Activated effector memory CD4-positive, alpha-beta T cell treated with Interleukin-2 at 50 U/mL for 16 hours (primary cell): ENCODE measurements around the gene SRP54.
"Not testable (repeated sequence)": the region's sequence is repeated elsewhere in the genome, so short reads cannot be mapped to it uniquely, and the experiment has no call there.

Experiments used
- DNase-seq: peaks from one replicate; pipeline ENCODE4 v3.0.0-alpha.2; 2020

SRP54 gene

GRCh38 chr14:34982421-34983147 is at the start of gene SRP54:
Gene SRP54 (plus strand): TSS chr14:34982992. CDS start chr14:34996710, 13,718 bp downstream.
- DNase-seq = peak; percentile 99

GRCh38 chr14:34933301-34933700 is 49.5 kb upstream of the SRP54 start:
- DNase-seq = no peak

GRCh38 chr14:34935488-34935887 is 47.3 kb upstream of the SRP54 start:
- no peak for DNase-seq

DNA sequence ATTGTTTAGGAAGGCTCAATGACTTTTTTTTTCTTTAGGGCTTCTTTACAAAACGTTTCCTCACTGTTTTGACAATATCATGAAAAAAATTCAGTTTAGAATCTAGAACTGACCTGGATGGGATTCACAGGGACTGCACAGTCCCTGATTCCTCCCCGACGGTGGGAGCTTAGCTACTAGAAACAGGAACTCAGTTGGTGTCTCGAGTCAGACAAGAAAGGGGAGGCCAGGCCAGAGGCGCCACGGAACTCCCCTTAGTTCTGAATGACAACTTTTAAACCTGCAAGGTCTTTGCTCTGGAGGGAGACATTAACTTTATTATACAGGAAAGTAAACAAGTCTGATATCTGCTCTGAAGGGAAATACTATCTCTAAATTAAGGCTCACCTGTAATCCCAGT is 45.4 kb upstream of the SRP54 start:
- DNase-seq = no peak

GRCh38 chr14:34937876-34938275 is 44.9 kb upstream of the SRP54 start:
- no peak for DNase-seq

DNA sequence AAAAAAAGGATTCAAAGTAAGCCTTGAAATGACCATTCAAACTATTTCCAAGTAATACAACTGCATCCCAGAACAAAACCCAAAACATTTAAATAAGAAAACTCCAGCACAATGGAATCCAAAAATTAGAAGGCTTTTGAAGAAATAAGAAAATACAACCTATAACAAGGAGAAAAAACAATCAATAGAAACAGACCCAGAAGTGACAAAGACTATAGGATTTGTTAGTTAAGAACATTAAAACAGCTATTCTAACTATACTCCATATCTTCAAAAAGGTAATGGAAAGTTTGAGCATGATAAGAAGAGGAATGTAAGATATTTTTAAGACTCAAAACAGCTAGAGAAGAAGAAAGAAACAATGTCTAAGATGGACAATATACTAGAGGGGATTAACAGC is 39.3 kb upstream of the SRP54 start:
- no peak for DNase-seq

GRCh38 chr14:34944744-34945143 is 38.0 kb upstream of the SRP54 start:
- no peak for DNase-seq

GRCh38 chr14:34946699-34947098 is 36.1 kb upstream of the SRP54 start:
- no peak for DNase-seq

DNA sequence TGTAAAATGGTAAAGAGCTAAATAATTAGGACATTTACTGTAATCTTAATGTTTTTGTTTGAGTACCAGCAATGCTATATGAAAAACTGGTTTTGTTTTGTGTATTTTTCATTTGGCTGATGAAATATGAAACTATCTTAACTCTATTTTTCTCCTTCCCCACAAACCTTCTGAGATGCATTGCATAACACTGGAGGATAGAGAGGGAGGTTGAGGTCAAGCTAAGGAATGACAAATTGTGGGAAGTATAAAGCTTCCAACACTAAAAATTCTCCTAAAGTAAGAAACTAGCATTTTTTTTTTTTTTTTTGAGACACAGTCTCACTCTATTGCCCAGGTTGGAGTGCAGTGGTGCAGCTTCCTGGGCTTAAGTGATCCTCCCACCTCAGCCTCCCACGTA is 31.5 kb upstream of the SRP54 start:
- DNase-seq = no peak

GRCh38 chr14:34956931-34957330 is 25.9 kb upstream of the SRP54 start:
- DNase-seq = no peak

DNA sequence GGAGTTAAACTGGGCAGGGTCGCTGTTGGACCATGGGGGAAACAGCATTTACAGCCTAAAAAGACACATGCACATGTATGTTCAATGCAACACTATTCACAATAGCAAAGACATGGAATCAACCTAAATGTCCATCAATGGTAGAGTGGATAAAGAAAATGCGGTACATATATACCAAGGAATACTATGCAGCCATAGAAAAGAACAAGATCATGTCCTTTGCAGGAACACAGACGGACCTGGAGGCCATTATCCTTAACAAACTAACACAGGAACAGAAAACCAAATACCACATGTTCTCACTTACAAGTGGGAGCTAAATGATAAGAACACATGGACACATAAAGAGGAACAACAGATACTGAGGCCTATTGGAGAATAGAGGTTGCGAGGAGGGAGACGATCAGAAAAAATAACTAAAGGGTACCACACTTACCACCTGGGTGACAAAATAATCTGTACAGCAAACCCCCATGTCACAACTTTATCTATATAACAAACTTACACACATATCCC is 25.0 kb upstream of the SRP54 start:
- DNase-seq = no peak

GRCh38 chr14:34962106-34962505 is 20.7 kb upstream of the SRP54 start:
- not testable (repeated sequence) for DNase-seq

GRCh38 chr14:34964977-34965764 is 17.6 kb upstream of the SRP54 start:
- no peak for DNase-seq

DNA sequence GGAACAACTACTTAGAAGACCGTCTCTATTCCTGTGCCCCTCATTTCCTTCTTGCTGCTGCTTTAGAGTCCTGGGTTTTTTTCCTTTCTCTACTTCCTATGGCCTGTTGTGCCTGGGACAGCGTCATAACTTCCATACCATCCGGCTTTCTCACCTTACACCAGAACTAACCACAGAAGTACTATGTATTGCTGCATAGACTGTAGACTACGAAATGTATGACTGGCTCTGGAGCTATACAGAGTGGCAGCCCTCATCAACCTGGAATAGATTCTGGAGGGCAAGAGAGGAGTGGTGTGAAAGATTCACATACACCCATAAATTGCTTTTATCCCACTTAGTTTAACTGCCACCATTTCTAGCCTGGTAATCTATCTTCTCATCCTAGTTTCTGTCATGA is 16.9 kb upstream of the SRP54 start:
- DNase-seq = no peak

DNA sequence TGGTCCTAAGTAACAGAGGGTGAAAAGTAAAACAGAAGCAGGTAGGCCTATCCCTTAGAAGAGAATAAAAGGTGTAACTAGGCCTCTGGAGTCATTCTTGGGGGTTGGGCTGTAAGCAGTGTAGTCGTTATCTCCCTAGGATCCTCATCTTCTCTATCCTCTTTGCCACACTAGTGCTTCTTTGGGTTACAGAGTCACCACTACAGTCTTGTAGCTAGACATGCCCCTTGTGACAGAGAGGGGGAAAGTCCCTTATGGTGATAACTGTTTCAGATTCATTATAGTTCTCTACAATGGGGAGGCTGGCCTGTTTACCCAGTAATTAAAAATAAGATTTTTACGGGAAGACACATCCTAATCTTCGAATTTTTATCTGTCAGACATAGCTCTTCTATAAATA is 16.4 kb upstream of the SRP54 start:
- DNase-seq = no peak

- DNase-seq = no peak
Measured at GRCh38 chr14:34970665-34971064, 12.1 kb upstream of the SRP54 start.

- no peak for DNase-seq
Measured at GRCh38 chr14:34971381-34971780, 11.4 kb upstream of the SRP54 start.

DNA sequence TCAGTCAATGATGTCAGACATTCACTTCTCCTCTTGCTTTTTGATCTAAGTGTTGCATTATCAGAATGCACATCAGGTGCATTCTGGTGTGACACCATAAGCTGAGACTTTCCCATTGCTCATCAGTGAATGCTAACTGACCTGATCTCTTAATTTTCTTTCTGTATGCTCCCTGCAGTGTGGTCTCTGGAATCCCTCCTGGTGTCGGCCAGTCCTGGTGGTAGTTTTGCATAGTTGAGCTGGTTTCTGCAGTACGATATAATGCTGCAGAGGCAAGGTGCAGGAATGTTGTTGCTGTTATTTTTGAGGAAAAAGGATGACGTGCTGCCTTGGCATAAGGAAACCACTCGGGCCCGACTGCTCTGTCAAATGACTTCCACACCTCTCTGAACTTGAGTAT is 11.0 kb upstream of the SRP54 start:
- DNase-seq = no peak

DNA sequence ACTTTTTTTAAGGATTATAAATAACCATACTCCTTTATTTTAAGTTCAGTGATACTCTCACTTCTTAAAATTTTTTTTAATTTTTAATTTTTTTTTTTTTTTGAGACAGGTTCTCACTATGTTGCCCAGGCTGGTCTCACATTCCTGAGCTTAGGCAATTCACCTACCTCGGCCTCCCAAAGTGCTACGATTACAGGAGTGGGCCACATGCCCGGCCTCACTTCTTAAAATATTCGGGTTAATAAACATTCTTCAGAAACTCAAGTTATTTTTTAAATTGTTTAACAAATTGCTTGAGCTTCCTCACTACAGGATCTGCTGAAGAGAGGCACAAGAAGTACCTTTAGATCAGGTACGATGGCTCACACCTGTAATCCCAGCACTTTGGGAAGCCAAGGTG is 4.3 kb upstream of the SRP54 start:
- DNase-seq = no peak

DNA sequence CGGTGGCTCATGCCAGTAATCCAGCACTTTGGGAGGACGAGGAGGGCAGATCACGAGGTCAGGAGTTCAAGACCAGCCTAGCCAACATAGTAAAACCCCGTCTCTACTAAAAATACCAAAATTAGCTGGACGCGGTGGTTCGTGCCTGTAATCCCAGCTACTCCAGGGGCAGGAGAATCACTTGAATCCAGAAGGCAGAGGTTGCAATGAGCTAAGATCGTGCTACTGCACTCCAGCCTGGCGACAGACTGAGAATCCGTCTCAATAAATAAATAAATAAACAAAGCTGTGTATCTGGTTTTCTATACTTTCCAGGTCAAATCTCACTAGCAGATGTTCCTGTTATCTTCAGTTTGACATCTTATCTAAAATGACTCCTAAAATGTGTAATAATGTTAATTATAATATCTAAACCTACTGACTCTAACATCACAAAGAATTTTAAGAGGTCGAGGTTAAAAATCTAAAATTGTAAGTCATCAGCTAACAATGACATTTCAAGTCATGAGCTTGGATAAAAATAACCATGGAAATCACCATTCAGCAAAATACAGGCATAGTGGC is 2.4 kb upstream of the SRP54 start:
- DNase-seq = no peak

- no peak for DNase-seq
Measured at GRCh38 chr14:34981743-34982420, 910 bp upstream of the SRP54 start.

DNA sequence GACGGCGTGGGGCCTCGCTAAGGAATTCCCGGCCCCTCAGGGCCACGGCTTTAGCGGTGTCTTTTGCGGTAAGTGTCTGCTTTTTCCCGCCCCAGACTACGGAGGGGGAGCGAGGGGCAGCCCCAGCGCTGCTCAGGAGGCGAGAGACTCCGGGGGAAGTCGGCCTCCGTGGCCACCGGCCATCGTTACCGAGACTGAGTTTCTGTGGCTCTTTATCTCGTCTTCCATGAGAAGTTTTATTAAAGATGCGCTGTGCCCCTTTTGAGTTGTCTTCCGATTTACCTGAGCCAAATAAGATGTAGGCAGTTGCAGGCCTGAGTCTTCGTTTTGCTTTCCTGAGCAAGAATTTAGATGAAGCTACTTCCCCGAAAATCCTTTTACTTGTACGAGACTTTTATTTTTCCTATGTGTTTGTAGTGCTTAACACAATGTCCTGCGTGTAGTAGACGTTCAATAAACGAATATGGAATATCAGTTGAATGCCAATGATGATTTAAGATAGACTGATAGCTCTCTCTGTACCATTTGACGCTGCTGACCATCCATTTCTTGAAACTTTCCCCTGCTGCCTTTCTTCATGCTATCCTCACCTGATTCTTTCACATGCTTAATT is 462 bp downstream of the SRP54 start:
- no peak for DNase-seq

DNA sequence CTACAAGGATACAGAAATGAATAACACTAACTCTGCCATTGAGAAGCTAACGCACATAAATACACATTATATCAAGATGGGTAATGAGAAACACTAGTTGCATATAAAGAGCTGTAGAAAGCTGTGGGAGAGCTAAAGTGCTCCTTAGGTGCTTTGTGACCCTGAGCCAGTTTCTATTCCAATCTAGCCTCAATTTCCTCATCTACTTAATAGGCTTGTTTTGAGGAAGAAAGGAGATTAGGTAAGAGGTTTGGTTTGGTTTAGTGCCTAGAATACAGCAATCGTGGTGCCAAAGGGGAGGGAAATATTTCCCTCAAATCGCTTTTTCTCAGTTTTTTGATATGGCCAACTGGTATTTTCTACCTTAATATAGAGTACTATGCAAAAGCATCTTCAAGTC is 994 bp downstream of the SRP54 start:
- no peak for DNase-seq
